Epithelial cell of proximal tubule (primary cell): ENCODE measurements around the gene KSR1. TPM values are rescaled to one million over a fixed set of nuclear protein-coding genes. Genes with fewer than 3 reads are reported as not detected.
A peak's percentile ranks its signal among the peaks of the same experiment; 100 is the strongest.

Experiments used
- DNase-seq: peaks from one replicate; pipeline ENCODE4 v3.0.0-alpha.2; 2011; ENCODE audit warnings: low read depth
- H3K4me3 ChIP-seq: 2 replicates; pipeline ENCODE4 v1.5.1; 2011; ENCODE audit warnings: low read depth, mild to moderate bottlenecking, low read length
- CTCF ChIP-seq: conservative IDR thresholded peaks from 2 replicates; pipeline ENCODE4 v1.5.1; 2012; ENCODE audit warnings: low read depth, mild to moderate bottlenecking, low read length
- total RNA-seq: library from RNA; depleted of rRNA; stranded (reverse); fragments of >200 nt; gene quantifications from 2 replicates; pipeline ENCODE4 v1.2.3, GENCODE V29; 2015

The KSR1 gene
- total RNA-seq, 1 donor from 2014 or later: 19.9 TPM

- TF ChIP-seq CTCF: no peak
- DNase-seq: no peak
- H3K4me3 ChIP-seq: peak overlapping the region; percentile 65
Observed at GRCh38 chr17:27455236-27455913, 873 bp upstream of the KSR1 start.

- H3K4me3 ChIP-seq: peak overlapping the region; percentile 65
- no peak for TF ChIP-seq CTCF
- DNase-seq: no peak
Observed at GRCh38 chr17:27456681-27457359, 572 bp downstream of the KSR1 start.

GRCh38 chr17:27457360-27457715 is 1.1 kb downstream of the KSR1 start:
- H3K4me3 ChIP-seq: peak overlapping the region; percentile 65
- no peak for TF ChIP-seq CTCF
- DNase-seq: no peak

GRCh38 chr17:27457731-27458523 is 1.7 kb downstream of the KSR1 start:
- DNase-seq: no peak
- peak overlapping the region; percentile 65 for H3K4me3 ChIP-seq
- no peak for TF ChIP-seq CTCF

GRCh38 chr17:27458524-27458908 is 2.3 kb downstream of the KSR1 start:
- no peak for TF ChIP-seq CTCF
- H3K4me3 ChIP-seq: no peak overlapping the region
- DNase-seq: no peak

GRCh38 chr17:27459433-27459832 is 3.2 kb downstream of the KSR1 start:
- TF ChIP-seq CTCF: no peak
- H3K4me3 ChIP-seq: no peak overlapping the region
- DNase-seq: no peak
